Fibroblast of upper back skin (primary cell): ENCODE measurements around the gene NELL2.

Experiments used
- DNase-seq: peaks from one replicate; pipeline ENCODE4 v3.0.0-alpha.2; 2013

NELL2 gene

GRCh38 chr12:44589697-44590096 is 286.4 kb downstream of the NELL2 start:
- no peak for DNase-seq

DNA sequence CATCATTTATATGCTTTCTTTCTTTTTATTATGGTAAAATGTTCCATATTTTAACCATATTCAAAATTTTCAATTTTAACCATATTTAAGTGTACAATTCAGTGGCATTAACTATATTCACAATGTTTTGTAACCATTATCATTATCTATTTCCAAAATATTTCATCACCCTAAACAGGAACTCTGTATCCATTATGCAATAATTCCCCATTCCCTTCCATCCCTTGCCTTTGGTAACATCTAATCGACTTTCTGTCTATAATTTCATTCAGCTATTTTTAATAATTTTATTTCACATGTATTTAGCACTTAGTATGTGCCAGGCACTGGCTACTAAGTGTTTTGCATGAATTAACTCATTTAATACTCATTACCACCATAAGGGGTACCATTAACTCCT is 287.5 kb downstream of the NELL2 start:
- no peak for DNase-seq

- no peak for DNase-seq
These were observed 291.5 kb downstream of the NELL2 start for GRCh38 chr12:44584625-44585024.

- DNase-seq = no peak
These were observed 293.6 kb downstream of the NELL2 start for GRCh38 chr12:44582521-44582920.

- no peak for DNase-seq
These were observed 294.4 kb downstream of the NELL2 start for GRCh38 chr12:44581642-44582242.

GRCh38 chr12:44574586-44574985 is 301.5 kb downstream of the NELL2 start:
- DNase-seq = no peak

DNA sequence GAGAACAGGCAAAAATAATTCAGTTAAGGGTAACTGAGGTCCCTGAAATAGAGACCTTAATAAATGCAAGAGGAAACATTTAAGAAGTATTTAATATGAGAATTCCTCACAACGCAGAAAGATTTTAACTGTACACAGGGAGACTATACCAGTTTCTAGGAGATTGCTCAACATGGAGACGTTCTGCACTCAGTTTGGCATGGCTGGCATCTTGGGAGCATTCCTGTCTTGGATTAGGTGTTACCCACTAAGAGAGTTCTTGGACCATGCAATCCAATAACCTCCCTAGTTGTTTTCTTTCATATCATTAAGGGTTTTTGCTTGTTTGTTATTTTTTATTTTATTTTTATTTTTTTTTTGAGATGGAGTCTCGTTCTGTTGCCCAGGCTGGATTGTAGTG is 302.4 kb downstream of the NELL2 start:
- no peak for DNase-seq

DNA sequence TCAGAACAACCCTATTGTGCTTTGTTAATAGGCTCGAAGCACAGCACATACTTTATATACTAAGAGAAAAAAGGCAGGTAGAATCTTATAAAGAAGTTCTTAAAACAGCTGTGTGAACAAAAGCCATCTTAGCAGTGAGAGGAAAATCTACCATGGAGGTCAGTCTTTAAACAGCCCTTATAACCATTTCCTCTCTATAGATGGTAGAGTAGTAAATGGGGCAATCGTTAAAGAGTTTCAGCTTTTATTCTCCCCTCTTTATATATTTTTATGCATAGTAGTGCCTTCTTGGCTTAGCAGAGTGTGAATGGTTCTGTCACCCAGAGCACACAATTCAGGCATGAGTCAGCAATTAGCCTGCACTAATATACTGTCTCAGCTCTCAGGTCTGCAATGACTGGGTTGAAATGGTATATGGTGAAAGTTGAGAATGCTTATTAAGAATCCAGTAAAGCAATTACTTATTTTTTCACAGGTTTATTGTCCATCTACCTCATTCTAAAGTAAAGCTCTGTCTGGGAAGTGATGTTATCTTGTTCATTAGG is 305.0 kb downstream of the NELL2 start:
- DNase-seq = no peak

DNA sequence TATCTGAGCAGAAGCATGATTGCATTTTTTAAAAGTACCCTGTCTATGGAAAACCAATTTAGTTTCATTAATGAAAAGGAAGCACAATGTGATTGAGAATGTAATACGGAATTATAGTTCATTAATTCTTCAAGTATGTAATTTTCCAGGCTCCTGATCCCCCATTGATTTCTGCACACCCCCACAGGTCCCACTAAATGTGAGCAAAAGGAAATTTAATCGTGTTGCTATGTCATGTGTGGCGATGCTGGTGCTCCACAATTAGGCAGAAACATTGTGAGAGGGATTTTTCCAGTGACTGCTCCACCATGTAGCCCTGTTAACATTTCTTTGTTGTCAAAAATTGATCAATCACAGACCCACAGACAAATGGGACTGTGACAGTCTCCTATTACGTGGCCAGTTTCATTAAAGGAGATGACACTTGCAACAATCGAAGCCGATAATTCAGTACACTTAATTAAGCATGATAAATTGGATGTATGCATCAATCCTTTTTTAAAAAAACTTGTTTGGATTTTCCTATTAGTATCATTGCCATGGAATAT is 306.0 kb downstream of the NELL2 start:
- DNase-seq = no peak

- DNase-seq = no peak
These were observed 311.0 kb downstream of the NELL2 start for GRCh38 chr12:44565163-44565562.

DNA sequence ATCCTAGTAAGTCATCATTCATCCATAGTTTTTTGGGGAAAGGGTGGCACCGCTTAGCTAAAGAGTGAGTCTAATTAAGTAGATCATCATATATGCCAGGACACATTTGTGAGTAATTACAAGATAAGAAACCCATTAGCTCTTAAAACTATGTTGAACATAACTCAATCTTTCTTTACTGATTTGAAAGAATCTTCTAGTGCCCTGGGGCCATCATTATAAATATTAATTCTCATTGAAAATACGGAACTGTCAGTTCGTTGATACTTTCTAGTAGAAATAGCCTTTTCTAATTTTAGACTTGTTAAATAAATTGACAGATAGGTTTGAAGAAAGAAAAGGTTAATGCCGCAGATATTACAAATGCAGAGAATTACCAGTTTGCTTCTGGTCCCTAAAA is 312.6 kb downstream of the NELL2 start:
- no peak for DNase-seq

DNA sequence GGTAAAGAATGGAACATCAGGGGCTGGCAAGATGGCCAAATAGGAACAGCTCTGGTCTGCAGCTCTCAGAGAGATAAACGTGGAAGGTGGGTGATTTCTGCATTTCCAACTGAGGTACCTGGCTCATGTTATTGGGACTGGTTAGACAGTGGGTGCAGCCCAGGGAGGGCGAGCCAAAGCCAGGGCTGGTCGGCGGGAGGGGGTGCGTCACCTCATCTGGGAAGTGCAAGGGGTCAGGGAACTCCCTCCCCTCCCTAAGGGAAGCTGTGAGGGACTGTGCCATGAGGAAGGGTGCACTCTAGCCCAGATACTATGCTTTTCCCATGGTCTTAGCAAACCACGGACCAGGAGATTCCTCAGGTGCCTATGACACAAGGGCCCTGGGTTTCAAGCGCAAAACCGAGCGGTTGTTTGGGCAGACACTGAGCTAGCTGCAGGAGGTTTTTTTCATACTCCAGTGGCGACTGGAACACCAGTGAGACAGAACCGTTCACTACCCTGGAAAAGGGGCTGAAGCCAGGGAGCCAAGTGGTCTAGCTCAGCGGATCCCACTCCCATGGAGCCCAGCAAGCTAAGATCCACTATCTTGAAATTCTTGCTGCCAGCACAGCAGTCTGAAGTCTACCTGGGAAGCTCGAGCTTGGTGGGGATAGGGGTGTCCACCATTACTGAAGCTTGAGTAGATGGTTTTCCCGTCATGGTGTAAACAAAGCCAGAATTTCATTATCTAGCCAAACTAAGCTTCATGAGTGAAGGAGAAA is 317.6 kb downstream of the NELL2 start:
- DNase-seq = no peak

DNA sequence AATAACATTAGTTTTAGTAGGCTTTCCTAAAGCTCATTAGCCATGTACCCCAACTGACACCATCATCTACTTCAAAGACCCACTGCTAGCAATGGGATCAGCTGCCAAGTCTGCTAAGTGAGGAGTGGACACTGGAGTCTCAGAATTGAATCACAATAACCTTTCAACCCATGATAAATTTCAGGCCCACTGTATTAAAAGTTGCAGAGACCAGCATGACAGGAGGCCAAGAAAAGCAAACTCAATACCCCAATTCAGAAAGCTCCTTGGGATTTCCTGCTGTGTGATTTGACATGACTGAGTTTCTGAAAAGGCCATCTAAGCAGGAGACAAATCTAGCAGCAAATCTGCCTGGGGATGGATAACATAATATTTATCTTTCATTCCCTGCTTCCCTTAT is 320.7 kb downstream of the NELL2 start:
- DNase-seq = no peak

DNA sequence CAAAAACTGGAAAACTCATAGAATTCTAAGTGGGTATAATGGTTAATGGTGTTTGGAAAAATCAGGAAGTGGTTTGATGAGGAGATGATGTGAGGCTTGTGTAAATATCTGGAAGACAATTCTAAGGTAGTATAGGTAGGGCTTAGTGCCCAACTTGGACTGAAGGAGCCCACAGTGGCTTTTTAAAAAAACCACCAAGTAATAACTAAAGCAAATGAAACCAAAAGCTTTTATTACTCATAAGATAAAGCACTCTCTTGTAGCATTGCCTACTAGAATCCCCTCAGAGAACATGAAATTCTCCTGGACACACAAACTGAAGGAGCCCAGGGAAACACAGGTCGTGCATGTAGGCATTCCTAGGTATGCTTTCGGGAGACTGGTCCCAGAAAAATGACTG is 324.5 kb downstream of the NELL2 start:
- no peak for DNase-seq

GRCh38 chr12:44550377-44550776 is 325.7 kb downstream of the NELL2 start:
- no peak for DNase-seq

DNA sequence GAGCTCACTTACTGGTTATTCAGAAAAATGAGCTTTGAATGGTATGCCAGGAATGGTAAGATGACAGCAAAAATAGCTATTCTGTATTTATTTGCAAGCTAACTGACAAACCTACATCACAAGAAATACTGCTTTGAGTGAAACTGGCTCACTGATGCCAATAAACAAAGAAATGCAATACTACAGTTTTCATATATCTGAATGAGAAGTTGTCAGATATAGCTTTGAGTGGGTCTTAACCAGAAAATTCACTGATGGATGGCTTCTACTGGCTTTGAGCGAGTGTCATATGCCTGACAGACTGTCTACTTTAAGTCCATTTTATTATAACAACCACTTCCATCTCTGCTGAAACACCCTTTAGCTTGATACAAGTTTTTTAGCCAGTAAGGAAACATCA is 330.1 kb downstream of the NELL2 start:
- DNase-seq = no peak

DNA sequence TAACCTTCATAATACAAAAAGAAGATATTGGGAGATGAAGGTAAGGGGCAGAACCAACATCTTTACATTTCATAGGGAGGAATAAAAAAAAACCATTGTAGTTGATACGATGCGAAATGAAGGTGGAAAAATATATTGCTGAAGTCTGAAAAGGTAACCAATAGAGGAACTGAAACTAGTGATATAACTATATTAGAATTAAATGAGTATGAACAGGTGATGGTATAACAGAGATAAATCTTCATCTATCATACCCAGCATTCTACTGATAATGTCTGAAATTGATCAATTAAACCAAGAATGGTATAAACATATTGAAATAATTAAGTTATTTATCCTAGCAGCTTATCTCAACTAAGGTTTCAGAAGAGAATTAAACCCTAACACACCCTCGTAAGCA is 332.1 kb downstream of the NELL2 start:
- DNase-seq = no peak

- DNase-seq = no peak
These were observed 333.4 kb downstream of the NELL2 start for GRCh38 chr12:44542716-44543115.

GRCh38 chr12:44537354-44537753 is 338.8 kb downstream of the NELL2 start:
- no peak for DNase-seq

- no peak for DNase-seq
These were observed 343.2 kb downstream of the NELL2 start for GRCh38 chr12:44532940-44533339.

DNA sequence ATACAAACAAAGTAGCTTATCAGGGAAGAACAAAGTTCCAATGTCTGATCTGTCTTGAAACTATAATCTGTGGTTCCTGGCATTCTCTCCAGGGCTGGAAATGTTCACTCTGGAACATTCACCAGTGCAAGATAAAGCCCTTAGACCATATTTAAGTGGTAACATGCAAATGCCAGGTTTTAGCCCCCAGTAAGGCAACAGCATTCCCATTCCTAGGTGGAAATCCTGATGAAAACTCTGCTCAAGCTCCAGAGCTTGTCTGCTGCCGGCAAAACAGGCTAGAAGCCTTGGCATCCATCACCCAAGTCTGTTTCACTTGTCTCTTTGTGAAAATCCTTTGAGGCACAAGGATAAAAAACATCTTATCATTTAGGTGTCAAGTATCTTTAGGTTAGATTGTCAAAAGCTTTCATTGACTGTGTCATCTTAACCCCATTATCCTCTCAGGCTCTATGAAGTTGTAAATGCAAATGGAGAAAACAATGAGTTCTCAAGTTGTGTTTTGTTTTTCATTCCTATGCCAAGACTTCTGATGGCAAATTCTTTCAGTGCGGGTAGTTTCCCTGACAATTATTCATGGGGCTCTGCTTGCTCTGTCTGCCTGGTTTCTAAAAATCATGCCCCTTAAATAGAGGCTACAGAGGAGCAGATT is 344.7 kb downstream of the NELL2 start:
- DNase-seq = no peak

GRCh38 chr12:44526655-44527182 is 349.4 kb downstream of the NELL2 start:
- no peak for DNase-seq
